HUES48 (cell line): Measurements from ENCODE around the gene ZNF668.
A peak's percentile ranks its signal among the peaks of the same experiment; 100 is the strongest.
"Not testable (repeated sequence)": the region's sequence is repeated elsewhere in the genome, so short reads cannot be mapped to it uniquely, and the experiment has no call there.

Experiments used
- H3K27ac ChIP-seq: one replicate; pipeline ENCODE4 v1.7.0; 2013; ENCODE audit warnings: low read depth, low read length, inconsistent platforms
- H3K27me3 ChIP-seq: 2 replicates; pipeline ENCODE4 v1.6.1; 2013; ENCODE audit warnings: mild to moderate bottlenecking, low read length; ENCODE audit not compliant: control insufficient read depth, insufficient read depth
- H3K36me3 ChIP-seq: 2 replicates; pipeline ENCODE4 v1.6.1; 2013; ENCODE audit warnings: low read length; ENCODE audit not compliant: control insufficient read depth, insufficient read depth
- H3K4me1 ChIP-seq: 2 replicates; pipeline ENCODE4 v1.6.1; 2013; ENCODE audit warnings: mild to moderate bottlenecking, low read length; ENCODE audit not compliant: control insufficient read depth, insufficient read depth
- H3K4me3 ChIP-seq: 2 replicates; pipeline ENCODE4 v1.5.1; 2013; ENCODE audit warnings: mild to moderate bottlenecking, low read depth, low read length
- H3K9ac ChIP-seq: 2 replicates; pipeline ENCODE4 v1.6.1; 2013; ENCODE audit warnings: mild to moderate bottlenecking, low read depth, low read length, moderate library complexity
- H3K9me3 ChIP-seq: 2 replicates; pipeline ENCODE4 v1.6.1; 2013; ENCODE audit warnings: low read length; ENCODE audit not compliant: control insufficient read depth, insufficient read depth

ZNF668 gene

DNA sequence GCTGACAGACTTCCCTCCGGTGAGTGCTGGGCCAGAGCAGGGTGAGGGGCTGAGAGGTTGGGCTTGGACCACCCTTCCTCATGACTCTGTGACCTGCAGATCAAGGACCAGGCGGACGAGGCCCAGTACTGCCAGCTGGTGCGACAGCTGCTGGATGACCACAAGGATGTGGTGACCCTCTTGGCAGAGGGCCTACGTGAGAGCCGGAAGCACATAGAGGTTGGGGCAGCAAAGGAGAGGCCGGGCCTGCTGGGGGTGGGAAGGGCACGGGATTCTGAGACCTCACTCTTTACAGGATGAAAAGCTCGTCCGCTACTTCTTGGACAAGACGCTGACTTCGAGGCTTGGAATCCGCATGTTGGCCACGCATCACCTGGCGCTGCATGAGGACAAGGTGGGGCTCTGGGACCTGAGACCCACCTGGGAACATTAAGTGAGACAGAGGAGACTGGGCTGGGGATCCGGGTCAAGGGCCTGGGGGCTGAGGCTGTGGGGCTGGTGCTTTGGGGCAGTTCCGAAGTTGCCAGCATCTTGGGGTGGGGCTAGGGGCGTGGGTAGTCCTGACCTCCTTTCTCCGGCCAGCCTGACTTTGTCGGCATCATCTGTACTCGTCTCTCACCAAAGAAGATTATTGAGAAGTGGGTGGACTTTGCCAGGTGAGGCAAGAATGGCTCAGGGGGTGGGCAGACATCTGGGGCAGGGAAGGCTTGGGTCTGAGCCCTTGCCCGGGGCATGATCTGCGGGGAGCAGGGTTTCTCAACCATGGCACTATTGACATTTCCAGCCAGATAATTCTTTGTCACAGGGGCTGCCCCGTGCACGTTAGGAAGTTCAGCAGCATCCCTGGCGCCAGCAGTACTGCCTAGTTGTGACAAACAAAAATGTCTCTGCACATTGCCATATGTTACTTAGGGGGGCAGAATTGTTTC, 36.3 kb upstream of the ZNF668 start:
- H3K27me3 ChIP-seq: no peaks in the 10 kb centered on the region
- peaks cover 6% of the 10 kb centered on the region for H3K4me1 ChIP-seq
- no peak overlapping the region for H3K9ac ChIP-seq
- H3K9me3 ChIP-seq: no peaks in the 10 kb centered on the region
- H3K27ac ChIP-seq: no peak overlapping the region
- H3K4me3 ChIP-seq: no peak overlapping the region
- H3K36me3 ChIP-seq: peaks cover 35% of the 10 kb centered on the region

DNA sequence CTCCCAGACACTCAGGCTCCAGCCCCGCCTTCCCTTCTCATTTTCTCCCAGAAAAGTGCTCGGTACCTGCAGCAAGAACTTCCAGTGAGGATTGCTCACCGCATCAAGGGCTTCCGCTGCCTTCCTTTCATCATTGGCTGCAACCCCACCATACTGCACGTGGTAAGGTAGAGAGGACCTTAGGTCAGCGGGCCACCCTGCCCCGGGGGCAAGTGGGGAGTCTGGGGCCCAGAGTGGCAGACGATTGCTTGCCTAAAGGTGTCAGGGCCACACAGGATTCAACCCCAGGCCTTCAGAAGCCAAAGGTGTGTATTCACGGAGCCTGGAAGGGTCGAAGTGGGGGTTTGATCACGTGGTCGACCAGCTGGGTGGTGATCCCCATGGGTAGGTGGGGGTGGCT, 35.6 kb upstream of the ZNF668 start:
- H3K27me3 ChIP-seq: no peaks in the 10 kb centered on the region
- no peak overlapping the region for H3K4me3 ChIP-seq
- peaks cover 35% of the 10 kb centered on the region for H3K36me3 ChIP-seq
- no peak overlapping the region for H3K9ac ChIP-seq
- no peak overlapping the region for H3K27ac ChIP-seq
- peaks cover 6% of the 10 kb centered on the region for H3K4me1 ChIP-seq
- no peaks in the 10 kb centered on the region for H3K9me3 ChIP-seq

- H3K27me3 ChIP-seq: no peaks in the 10 kb centered on the region
- peak overlapping the region; percentile 85 for H3K4me3 ChIP-seq
- H3K36me3 ChIP-seq: peaks cover 35% of the 10 kb centered on the region
- H3K9me3 ChIP-seq: no peaks in the 10 kb centered on the region
- peak overlapping the region; percentile 64; the same call in 1 of the 2 replicates for H3K9ac ChIP-seq
- H3K4me1 ChIP-seq: peaks cover 6% of the 10 kb centered on the region
- H3K27ac ChIP-seq: no peak overlapping the region
Observed at GRCh38 chr16:31108794-31109558, 34.9 kb upstream of the ZNF668 start.

DNA sequence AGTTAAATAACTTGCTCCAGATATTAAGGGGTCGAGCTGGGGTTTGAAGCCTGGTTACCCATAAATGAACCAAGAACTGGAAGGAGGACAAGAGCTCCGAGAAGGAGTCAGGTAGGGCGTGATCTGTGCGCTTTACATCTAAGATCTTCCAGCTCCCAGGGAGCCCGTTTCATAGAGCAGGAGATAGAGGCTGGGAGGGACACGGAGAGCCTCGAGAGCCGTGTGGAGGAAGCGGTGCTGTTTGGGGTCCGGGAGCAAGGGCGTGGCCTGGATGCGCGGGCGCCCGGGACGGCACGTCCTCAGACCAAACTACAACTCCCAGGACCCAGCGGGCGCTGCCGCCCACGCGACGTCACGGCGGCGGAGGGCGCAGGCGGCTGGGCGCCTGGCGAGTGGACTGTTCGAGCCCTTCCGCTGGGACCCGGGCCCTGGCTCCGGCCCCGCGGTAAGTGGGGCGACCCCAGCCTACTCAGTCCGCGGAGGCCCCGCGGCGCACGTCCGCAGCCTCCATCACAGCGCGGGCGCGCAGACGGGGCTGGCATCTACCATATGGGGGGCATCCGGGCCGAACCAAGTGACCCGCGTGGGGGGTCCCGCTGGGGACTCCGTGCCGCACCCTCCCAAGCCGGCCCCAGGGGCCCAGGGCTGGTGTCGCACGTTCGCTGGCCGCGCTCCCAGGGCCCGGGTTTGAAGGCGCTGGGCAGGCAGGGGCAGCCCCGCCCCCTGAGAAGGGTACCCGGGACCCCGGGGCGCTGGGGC, 34.2 kb upstream of the ZNF668 start, which contains the start of gene BCKDK:
BCKDK (plus strand) TSS at position 352 of the 759 bp plus-strand sequence. CDS start 838 bp downstream, outside the sequence.
- Histone ChIP-seq H3K4me1 (peaks cover 6% of the 10 kb centered on the region), H3K9me3 (no peaks in the 10 kb centered on the region), H3K4me3 (peak within 1 kb of the TSS; percentile 85), H3K36me3 (peaks cover 35% of the 10 kb centered on the region), H3K9ac (peak within 1 kb of the TSS; percentile 64; the same call in 1 of the 2 replicates), H3K27ac (no peak within 1 kb of the TSS), H3K27me3 (no peaks in the 10 kb centered on the region)

- no peak overlapping the region for H3K27ac ChIP-seq
- no peak overlapping the region for H3K4me3 ChIP-seq
- H3K27me3 ChIP-seq: no peaks in the 10 kb centered on the region
- H3K36me3 ChIP-seq: peaks cover 30% of the 10 kb centered on the region
- H3K9ac ChIP-seq: no peak overlapping the region
- peaks cover 6% of the 10 kb centered on the region for H3K4me1 ChIP-seq
- H3K9me3 ChIP-seq: no peaks in the 10 kb centered on the region
Observed at GRCh38 chr16:31107465-31107867, 33.4 kb upstream of the ZNF668 start.

GRCh38 chr16:31106509-31107464, 32.7 kb upstream of the ZNF668 start:
- Histone ChIP-seq H3K4me1 (peaks cover 6% of the 10 kb centered on the region), H3K27me3 (no peaks in the 10 kb centered on the region), H3K4me3 (no peak overlapping the region), H3K9ac (no peak overlapping the region), H3K9me3 (no peaks in the 10 kb centered on the region), H3K36me3 (peaks cover 23% of the 10 kb centered on the region), H3K27ac (no peak overlapping the region)

- no peak overlapping the region for H3K4me3 ChIP-seq
- peaks cover 13% of the 10 kb centered on the region for H3K36me3 ChIP-seq
- H3K27ac ChIP-seq: no peak overlapping the region
- no peaks in the 10 kb centered on the region for H3K27me3 ChIP-seq
- peaks cover 6% of the 10 kb centered on the region for H3K4me1 ChIP-seq
- no peaks in the 10 kb centered on the region for H3K9me3 ChIP-seq
- H3K9ac ChIP-seq: no peak overlapping the region
Observed at GRCh38 chr16:31105677-31106213, 31.7 kb upstream of the ZNF668 start.

DNA sequence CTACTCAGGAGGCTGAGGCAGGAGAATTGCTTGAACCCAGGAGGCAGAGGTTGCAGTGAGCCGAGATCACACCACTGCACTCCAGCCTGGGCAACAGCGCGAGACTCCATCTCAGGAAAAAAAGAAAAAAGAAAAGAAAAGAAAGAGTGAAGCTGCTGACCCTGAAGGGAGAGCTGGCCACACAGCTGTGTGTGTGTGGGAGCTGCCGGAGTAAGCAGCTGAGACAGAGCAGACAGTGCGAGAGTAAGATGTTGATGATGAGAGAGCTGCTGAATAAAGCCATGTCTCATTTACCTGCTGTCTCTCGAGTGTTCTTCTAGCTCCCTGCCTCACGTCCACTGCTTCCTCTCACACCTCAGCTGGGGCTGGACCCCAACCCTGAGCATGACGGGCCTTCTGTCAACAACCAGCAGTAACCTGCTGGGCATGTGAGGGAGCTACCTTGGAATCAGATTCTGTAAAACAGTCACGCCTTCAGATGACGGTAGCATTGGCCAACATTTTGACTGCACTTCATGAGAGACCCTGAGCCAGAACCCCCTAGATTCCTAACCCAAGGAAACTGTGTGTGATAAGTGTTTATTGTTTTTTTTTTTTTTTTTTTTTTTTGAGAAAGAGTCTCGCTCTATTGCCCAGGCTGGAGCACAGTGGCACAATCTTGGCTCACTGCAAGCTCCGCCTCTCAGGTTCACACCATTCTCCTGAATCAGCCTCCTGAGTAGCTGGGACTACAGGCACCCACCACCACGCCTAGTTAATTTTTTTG, 27.0 kb upstream of the ZNF668 start:
- not testable (repeated sequence) for H3K4me3 ChIP-seq, H3K27ac ChIP-seq, H3K9me3 ChIP-seq, H3K27me3 ChIP-seq, H3K9ac ChIP-seq, H3K4me1 ChIP-seq, H3K36me3 ChIP-seq

- H3K9ac ChIP-seq: no peak overlapping the region
- no peak overlapping the region for H3K4me3 ChIP-seq
- H3K27me3 ChIP-seq: no peaks in the 10 kb centered on the region
- no peak overlapping the region for H3K27ac ChIP-seq
- no peaks in the 10 kb centered on the region for H3K9me3 ChIP-seq
- no peaks in the 10 kb centered on the region for H3K36me3 ChIP-seq
- no peaks in the 10 kb centered on the region for H3K4me1 ChIP-seq
Observed at GRCh38 chr16:31099860-31100638, 26.0 kb upstream of the ZNF668 start.
